ENCODE data around the gene CUX1. TPM values are rescaled to one million over a fixed set of nuclear protein-coding genes. Genes with fewer than 3 reads are reported as not detected.

The CUX1 gene
- total RNA-seq, 2 experiments from 2014 or later, result 35.6 to 38.0 TPM

DNA sequence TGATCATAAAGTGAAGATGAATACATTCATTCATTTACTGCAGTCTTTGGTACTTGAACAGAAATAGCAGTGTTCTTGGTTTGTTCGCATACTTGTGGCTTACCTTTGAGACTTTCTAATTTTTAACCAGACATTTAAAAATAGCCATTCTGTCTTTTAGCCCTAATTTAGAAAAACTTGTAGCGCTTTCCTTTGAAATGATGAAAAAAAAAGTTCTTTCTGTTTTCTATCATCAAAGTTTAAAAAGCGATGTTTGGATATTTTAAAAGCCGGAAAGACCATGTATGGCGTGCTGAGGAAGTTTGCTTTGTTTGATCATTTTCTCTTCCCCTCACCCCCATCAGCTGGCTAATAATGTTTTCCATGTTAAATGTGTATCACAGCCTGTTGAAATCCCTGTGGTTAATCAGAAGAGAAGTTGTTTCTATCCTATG is 116.3 kb downstream of the CUX1 start:
- Histone ChIP-seq H3K27me3 (ENCODE audit: control insufficient read depth in 1 of 2, insufficient read depth in 2 of 2, low read length in 2 of 2) (no peaks in the 10 kb centered on the region), H3K4me3 (ENCODE audit: low read length) (no peak overlapping the region), H3K4me1 (ENCODE audit: insufficient read depth, low read length) (no peaks in the 10 kb centered on the region), H3K36me3 (ENCODE audit: insufficient read depth, low read length) (no peaks in the 10 kb centered on the region), H3K9me3 (ENCODE audit: control insufficient read depth in 1 of 2, insufficient read depth in 1 of 2, low read length in 2 of 2) (no peaks in the 10 kb centered on the region), H3K27ac (ENCODE audit: low read depth in 1 of 2, low read length in 2 of 2) (no peak overlapping the region)
- H3K27me3 Mint-ChIP-seq, result no peaks in the 10 kb centered on the region
- H3K27ac Mint-ChIP-seq, result no peak overlapping the region
- peaks cover 6% of the 10 kb centered on the region for H3K4me1 Mint-ChIP-seq (ENCODE audit: low read depth)
- intact Hi-C loops (cut with DNase I, micrococcal nuclease), result no loop called here
- H3K4me3 Mint-ChIP-seq, result no peak overlapping the region
- POLR2A ChIA-PET, result no interaction called here
- CTCF ChIA-PET, result no interaction called here
- H3K36me3 Mint-ChIP-seq (ENCODE audit: low read depth), result peaks cover 7% of the 10 kb centered on the region
- DNase-seq (no peak), ATAC-seq (ENCODE audit: poor library complexity) (no peak)
- TF ChIP-seq, protein P1, sequence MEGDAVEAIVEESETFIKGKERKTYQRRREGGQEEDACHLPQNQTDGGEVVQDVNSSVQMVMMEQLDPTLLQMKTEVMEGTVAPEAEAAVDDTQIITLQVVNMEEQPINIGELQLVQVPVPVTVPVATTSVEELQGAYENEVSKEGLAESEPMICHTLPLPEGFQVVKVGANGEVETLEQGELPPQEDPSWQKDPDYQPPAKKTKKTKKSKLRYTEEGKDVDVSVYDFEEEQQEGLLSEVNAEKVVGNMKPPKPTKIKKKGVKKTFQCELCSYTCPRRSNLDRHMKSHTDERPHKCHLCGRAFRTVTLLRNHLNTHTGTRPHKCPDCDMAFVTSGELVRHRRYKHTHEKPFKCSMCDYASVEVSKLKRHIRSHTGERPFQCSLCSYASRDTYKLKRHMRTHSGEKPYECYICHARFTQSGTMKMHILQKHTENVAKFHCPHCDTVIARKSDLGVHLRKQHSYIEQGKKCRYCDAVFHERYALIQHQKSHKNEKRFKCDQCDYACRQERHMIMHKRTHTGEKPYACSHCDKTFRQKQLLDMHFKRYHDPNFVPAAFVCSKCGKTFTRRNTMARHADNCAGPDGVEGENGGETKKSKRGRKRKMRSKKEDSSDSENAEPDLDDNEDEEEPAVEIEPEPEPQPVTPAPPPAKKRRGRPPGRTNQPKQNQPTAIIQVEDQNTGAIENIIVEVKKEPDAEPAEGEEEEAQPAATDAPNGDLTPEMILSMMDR (IDR thresholded peaks at IDR 0.05), result no peak
- H3K9me3 Mint-ChIP-seq, result no peaks in the 10 kb centered on the region

DNA sequence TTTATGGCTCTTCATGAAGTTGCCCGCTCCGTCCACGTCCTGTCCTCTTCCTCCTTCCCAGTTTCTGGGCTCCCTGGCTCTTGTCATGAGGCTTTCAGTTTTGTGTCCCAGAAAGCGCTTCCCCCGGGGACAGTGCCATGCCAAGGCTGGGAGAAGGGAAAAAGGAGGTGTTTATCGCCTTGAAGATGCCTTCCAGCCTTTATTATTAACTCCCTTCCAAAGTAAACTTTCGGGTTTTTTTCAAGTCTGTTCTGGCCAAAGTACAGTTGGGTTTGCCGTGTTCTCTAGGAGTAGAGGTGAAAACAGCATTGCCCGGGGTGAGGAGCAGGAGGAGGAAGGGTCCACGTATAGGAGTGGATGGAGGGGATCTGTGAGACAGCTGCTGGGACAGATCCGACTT is 117.2 kb downstream of the CUX1 start:
- no peak for DNase-seq
- Histone ChIP-seq H3K4me1 (ENCODE audit: insufficient read depth, low read length) (no peaks in the 10 kb centered on the region), H3K27me3 (ENCODE audit: control insufficient read depth in 1 of 2, insufficient read depth in 2 of 2, low read length in 2 of 2) (no peaks in the 10 kb centered on the region), H3K36me3 (ENCODE audit: insufficient read depth, low read length) (no peaks in the 10 kb centered on the region), H3K9me3 (ENCODE audit: control insufficient read depth in 1 of 2, insufficient read depth in 1 of 2, low read length in 2 of 2) (no peaks in the 10 kb centered on the region), H3K4me3 (ENCODE audit: low read length) (no peak overlapping the region), H3K27ac (ENCODE audit: low read depth in 1 of 2, low read length in 2 of 2) (no peak overlapping the region)
- CTCF ChIA-PET, result no interaction called here
- Mint-ChIP-seq H3K4me3 (no peak overlapping the region), H3K36me3 (ENCODE audit: low read depth) (peaks cover 7% of the 10 kb centered on the region), H3K27ac (no peak overlapping the region), H3K27me3 (no peaks in the 10 kb centered on the region), H3K4me1 (ENCODE audit: low read depth) (peaks cover 6% of the 10 kb centered on the region), H3K9me3 (no peaks in the 10 kb centered on the region)
- intact Hi-C loops (cut with DNase I, micrococcal nuclease), result no loop called here
- TF ChIP-seq, protein P1 (IDR thresholded peaks at IDR 0.05), result no peak
- no peak for ATAC-seq (ENCODE audit: poor library complexity)
- POLR2A ChIA-PET, result no interaction called here

DNA sequence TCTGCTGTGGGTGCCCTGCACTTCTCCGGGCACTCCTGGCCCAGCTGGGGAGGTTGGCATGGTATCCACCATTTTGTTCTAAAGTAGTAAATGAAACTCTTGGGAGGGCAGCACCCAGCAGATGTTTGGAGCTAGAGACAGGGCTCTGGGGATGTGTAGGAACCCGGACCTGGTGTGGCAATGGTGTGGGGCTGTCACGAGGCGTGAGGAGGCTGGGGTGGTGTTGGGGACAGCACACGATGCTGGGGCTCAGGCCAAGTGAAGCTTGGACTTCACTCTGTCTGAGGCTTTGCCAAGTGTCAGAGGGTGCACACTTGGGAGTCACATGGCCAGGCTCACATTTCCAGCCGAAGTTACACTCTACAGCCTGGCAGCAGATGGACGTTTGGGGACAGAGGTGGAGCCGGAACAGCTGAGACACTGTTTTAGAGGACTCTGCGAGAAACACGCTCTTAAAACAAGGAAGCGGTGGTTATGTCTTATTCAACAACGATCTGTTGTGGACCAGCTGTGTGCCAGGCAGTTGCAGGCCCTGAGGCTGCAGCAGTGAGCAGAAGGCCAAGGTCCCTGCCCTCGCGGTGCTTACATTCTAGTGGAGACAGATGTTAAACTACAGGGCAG is 118.2 kb downstream of the CUX1 start:
- H3K36me3 ChIP-seq (ENCODE audit: insufficient read depth, low read length), result no peaks in the 10 kb centered on the region
- no peaks in the 10 kb centered on the region for H3K36me3 Mint-ChIP-seq (ENCODE audit: low read depth)
- H3K27me3 Mint-ChIP-seq, result no peaks in the 10 kb centered on the region
- H3K4me3 Mint-ChIP-seq, result no peak overlapping the region
- no peak overlapping the region for H3K4me3 ChIP-seq (ENCODE audit: low read length)
- no peaks in the 10 kb centered on the region for H3K4me1 Mint-ChIP-seq (ENCODE audit: low read depth)
- H3K9me3 ChIP-seq (ENCODE audit: control insufficient read depth in 1 of 2, insufficient read depth in 1 of 2, low read length in 2 of 2), result no peaks in the 10 kb centered on the region
- intact Hi-C loops (cut with DNase I, micrococcal nuclease), result no loop called here
- H3K27ac ChIP-seq (ENCODE audit: low read depth in 1 of 2, low read length in 2 of 2), result no peak overlapping the region
- DNase-seq (no peak), ATAC-seq (ENCODE audit: poor library complexity) (no peak)
- no peaks in the 10 kb centered on the region for H3K27me3 ChIP-seq (ENCODE audit: control insufficient read depth in 1 of 2, insufficient read depth in 2 of 2, low read length in 2 of 2)
- H3K9me3 Mint-ChIP-seq, result no peaks in the 10 kb centered on the region
- ChIA-PET POLR2A (no interaction called here), CTCF (no interaction called here)
- peaks cover 1% of the 10 kb centered on the region for H3K4me1 ChIP-seq (ENCODE audit: insufficient read depth, low read length)
- TF ChIP-seq, protein P1 (IDR thresholded peaks at IDR 0.05), result no peak
- no peak overlapping the region for H3K27ac Mint-ChIP-seq
